Measurements from ENCODE around the gene HS3ST6. TPM values are rescaled to one million over a fixed set of nuclear protein-coding genes. Genes with fewer than 3 reads are reported as not detected.

The HS3ST6 gene
- total and polyA plus RNA-seq, 9 of the 15 experiments (the other 6 are each of a cell fraction or from before 2014, with no cell fraction given) = not detected

GRCh38 chr16:1945559-1946391 is 27.6 kb upstream of the HS3ST6 start (continued):
- TF ChIP-seq DIDO1 (tag; IDR thresholded peaks at IDR 0.05; ENCODE audit: low read depth) (no peak), KDM1A (IDR thresholded peaks at IDR 0.05) (peak in 1 of 2 experiments; percentile 26; a peak in 1 of 4 replicates), ATF3 (IDR thresholded peaks at IDR 0.05) (no peak), ATF3 (CRISPR knock-in tag; conservative IDR thresholded peaks at IDR 0.05) (no peak), ZBTB2 (IDR thresholded peaks at IDR 0.05) (no peak), CEBPZ (IDR thresholded peaks at IDR 0.05; ENCODE audit: borderline replicate concordance, low read depth, low read length) (no peak), ZNF408 (CRISPR knock-in tag; IDR thresholded peaks at IDR 0.05; ENCODE audit: low read depth) (no peak), EHMT2 (IDR thresholded peaks at IDR 0.05) (no peak), TFAP4 (CRISPR knock-in tag; IDR thresholded peaks at IDR 0.05; ENCODE audit: borderline replicate concordance) (peak; percentile 57; the same call in 1 of the 2 replicates), ELF2 (CRISPR knock-in tag; IDR thresholded peaks at IDR 0.05) (no peak), ZBTB43 (CRISPR knock-in tag; IDR thresholded peaks at IDR 0.05) (no peak)
